Spleen (tissue), 11 donors: ENCODE results near the gene NRM. TPM values are rescaled to one million over a fixed set of nuclear protein-coding genes. Genes with fewer than 3 reads are reported as not detected.

Experiments used
- DNase-seq: peaks from one replicate; pipeline ENCODE4 v3.0.0-alpha.2; 2020
- H3K27ac ChIP-seq, 8 donors: fragments of 200-600 bp; sonication (generic) in 7 of 8; 1 replicate in 4 of 8; 2 replicates in 4 of 8; pipeline versions ENCODE4 v1.5.0 to v1.8.0; 2016 to 2021; ENCODE audit warnings: inconsistent platforms in 4 of 8, mild to moderate bottlenecking in 4 of 8, moderate library complexity in 1 of 8
- H3K27me3 ChIP-seq, 7 donors: fragments of 200-600 bp; sonication (generic) in 6 of 7; replicated peaks in 1 of 7; 1 replicate in 4 of 7; 2 replicates in 3 of 7; pipeline versions ENCODE4 v1.5.0 to v1.8.0; 2016 to 2021; ENCODE audit warnings: inconsistent platforms in 3 of 7, mild to moderate bottlenecking in 1 of 7
- H3K36me3 ChIP-seq, 6 donors: fragments of 200-600 bp; sonication (generic) in 5 of 6; 1 replicate in 4 of 6; 2 replicates in 2 of 6; pipeline versions ENCODE4 v1.5.0 to v1.8.0; 2016 to 2021; ENCODE audit warnings: inconsistent platforms in 2 of 6
- H3K4me1 ChIP-seq, 6 donors: fragments of 200-600 bp; sonication (generic) in 5 of 6; 1 replicate in 3 of 6; 2 replicates in 3 of 6; pipeline versions ENCODE4 v1.5.0 to v1.8.0; 2016 to 2021; ENCODE audit warnings: inconsistent platforms in 3 of 6
- H3K4me3 ChIP-seq, 8 donors: fragments of 200-600 bp; sonication (generic) in 7 of 8; 1 replicate in 4 of 8; 2 replicates in 4 of 8; pipeline versions ENCODE4 v1.5.0 to v1.8.0; 2016 to 2021; ENCODE audit warnings: inconsistent platforms in 4 of 8, mild to moderate bottlenecking in 4 of 8, moderate library complexity in 2 of 8
- H3K9me3 ChIP-seq, 8 donors: fragments of 200-600 bp; sonication (generic) in 7 of 8; 1 replicate in 4 of 8; 2 replicates in 4 of 8; pipeline versions ENCODE4 v1.5.0 to v1.8.0; 2016 to 2021; ENCODE audit warnings: inconsistent platforms in 4 of 8
- CTCF ChIP-seq, 11 experiments: fragments of 200-600 bp in 7 of 11; fragments of 450-650 bp in 4 of 11; sonication (generic) in 4 of 11; IDR thresholded peaks in 8 of 11; conservative IDR thresholded peaks in 3 of 11; 1 replicate in 7 of 11; 2 replicates in 4 of 11; pipeline versions ENCODE4 v1.4.0 to v1.8.0; 2016 to 2021; ENCODE audit warnings: antibody characterized with exemption in 11 of 11, inconsistent platforms in 4 of 11, mild to moderate bottlenecking in 1 of 11
- POLR2A ChIP-seq, 3 donors: fragments of 450-650 bp; IDR thresholded peaks; one replicate each; pipeline ENCODE4 v1.5.1; 2017; ENCODE audit warnings: antibody characterized with exemption in 3 of 3, mild to moderate bottlenecking in 1 of 3
- POLR2AphosphoS5 ChIP-seq, 3 donors: sonication (generic); formaldehyde crosslinking; IDR thresholded peaks; one replicate each; pipeline ENCODE4 v1.5.1; 2017; ENCODE audit warnings: antibody characterized with exemption in 3 of 3
- WGBS, 5 donors: extraction: QIAGEN DNeasy Blood & Tissue Kit in 3 of 5; methylation state at CpG; one replicate each; pipeline versions ENCODE4 v1.1.5 to v1.1.7; 2013 to 2018; 5-methylcytosine and 5-hydroxymethylcytosine counted together
- intact Hi-C: fragments of 100-400 bp; cut with DNase I; formaldehyde crosslinking; loops from one replicate; pipeline ENCODE4 v1.15.0; 2023; ENCODE audit warnings: low total_unique reads
- polyA plus RNA-seq, 3 donors: library from polyadenylated mRNA; stranded (reverse); fragments of 200-250 nt; gene quantifications; one replicate each; pipeline ENCODE4 v1.2.1, GENCODE V29; 2013
- total RNA-seq, 7 donors: library from RNA; depleted of rRNA in 3 of 7; stranded (reverse); fragments of >200 nt in 3 of 7; fragmentation: NEBNext Ultra II Directional in 4 of 7; extraction: Animal tissue kit (Norgen Biotek cat#: 25700) in 4 of 7; gene quantifications; one replicate each; pipeline versions ENCODE4 v1.1.0 to v1.2.1, GENCODE V29; 2016 to 2021
- donor health status: healthy with polysubstance abuse.
- donor health status: DM: no; HTN: no; CAD: no; lungs with moderate emphysema.
- donor health status: DM: no; HTN: no; CAD: no.
- donor health status: Bipolar disorder and iron deficiency.
- donor health status: healthy.
- donor health status: DM: no; HTN: no; CAD: no.
- donor health status: DM: yes; HTN: yes; CAD: no.

The NRM gene
- total and polyA plus RNA-seq, 10 donors: 9.8 to 19.6 (median 12.2) TPM

GRCh38 chr6:30727920-30728553, 37.3 kb upstream of the NRM start:
- Histone ChIP-seq H3K27me3 (no peaks in the 10 kb centered on the region), H3K4me3 (no peak overlapping the region), H3K36me3 (peaks cover 0 to 100% (median 92%) of the 10 kb centered on the region in 6 donors), H3K9me3 (no peaks in the 10 kb centered on the region), H3K27ac (peak overlapping the region in 4 of 8 donors; percentile 0 to 98 (median 22)), H3K4me1 (peaks cover 14 to 90% (median 47%) of the 10 kb centered on the region in 6 donors)
- intact Hi-C loops: loop anchor here (10.0 kb wide), 1 partner anchor 113 kb away; the partner anchor contains the start of genes MRPS18B and PPP1R10
- WGBS, 5 donors: 54 to 77% (median 65%) methylated on average over 7 of the region's 7 CpGs
- DNase-seq: peak; percentile 31
- TF ChIP-seq POLR2AphosphoS5 (IDR thresholded peaks at IDR 0.05): no peak
- TF ChIP-seq POLR2A (IDR thresholded peaks at IDR 0.05): no peak
- TF ChIP-seq CTCF (IDR thresholded peaks at IDR 0.05 in 8 of 11, conservative IDR thresholded peaks at IDR 0.05 in 3 of 11): no peak

GRCh38 chr6:30726506-30727413, 36.0 kb upstream of the NRM start:
- 84 to 89% (median 88%) methylated on average over 11 of the region's 11 CpGs for WGBS, 5 donors
- H3K27me3 ChIP-seq: no peaks in the 10 kb centered on the region
- peak; percentile 41 for DNase-seq
- peaks cover 0 to 100% (median 86%) of the 10 kb centered on the region in 6 donors for H3K36me3 ChIP-seq
- H3K27ac ChIP-seq: peak overlapping the region in 6 of 8 donors; percentile 8 to 98 (median 38)
- no peaks in the 10 kb centered on the region for H3K9me3 ChIP-seq
- intact Hi-C loops: loop anchor here (10.0 kb wide), 1 partner anchor 112 kb away; the partner anchor contains the start of genes MRPS18B and PPP1R10
- no peak overlapping the region for H3K4me3 ChIP-seq
- H3K4me1 ChIP-seq: peaks cover 27 to 90% (median 58%) of the 10 kb centered on the region in 6 donors
- no peak for TF ChIP-seq CTCF (IDR thresholded peaks at IDR 0.05 in 8 of 11, conservative IDR thresholded peaks at IDR 0.05 in 3 of 11)
- peak in 1 of 3 donors; percentile 27 for TF ChIP-seq POLR2AphosphoS5 (IDR thresholded peaks at IDR 0.05)

GRCh38 chr6:30725713-30726505, 35.1 kb upstream of the NRM start:
- H3K4me1 ChIP-seq: peaks cover 26 to 84% (median 54%) of the 10 kb centered on the region in 6 donors

More at GRCh38 chr6:30725713-30726505, 35.1 kb upstream of the NRM start:
- TF ChIP-seq CTCF (IDR thresholded peaks at IDR 0.05 in 8 of 11, conservative IDR thresholded peaks at IDR 0.05 in 3 of 11): no peak
- peak in 1 of 3 donors; percentile 67 for TF ChIP-seq POLR2AphosphoS5 (IDR thresholded peaks at IDR 0.05)
- peak; percentile 47 for DNase-seq
- Histone ChIP-seq H3K4me3 (no peak overlapping the region), H3K27me3 (no peaks in the 10 kb centered on the region), H3K9me3 (no peaks in the 10 kb centered on the region), H3K36me3 (peaks cover 0 to 91% (median 81%) of the 10 kb centered on the region in 6 donors), H3K27ac (peak overlapping the region in 5 of 8 donors; percentile 33 to 98 (median 39))
- WGBS, 5 donors: 57 to 77% (median 64%) methylated on average over 3 of the region's 3 CpGs
- intact Hi-C loops: loop anchor here (10.0 kb wide), 1 partner anchor 111 kb away; the partner anchor contains the start of genes MRPS18B and PPP1R10
